Measurements from ENCODE around the gene ITGAE. TPM values are rescaled to one million over a fixed set of nuclear protein-coding genes. Genes with fewer than 3 reads are reported as not detected.
"Not testable (repeated sequence)": the region's sequence is repeated elsewhere in the genome, so short reads cannot be mapped to it uniquely, and the experiment has no call there.

ITGAE gene
- total RNA-seq, 4 donors from 2014 or later: 5.7 to 40.5 (median 26.9) TPM

DNA sequence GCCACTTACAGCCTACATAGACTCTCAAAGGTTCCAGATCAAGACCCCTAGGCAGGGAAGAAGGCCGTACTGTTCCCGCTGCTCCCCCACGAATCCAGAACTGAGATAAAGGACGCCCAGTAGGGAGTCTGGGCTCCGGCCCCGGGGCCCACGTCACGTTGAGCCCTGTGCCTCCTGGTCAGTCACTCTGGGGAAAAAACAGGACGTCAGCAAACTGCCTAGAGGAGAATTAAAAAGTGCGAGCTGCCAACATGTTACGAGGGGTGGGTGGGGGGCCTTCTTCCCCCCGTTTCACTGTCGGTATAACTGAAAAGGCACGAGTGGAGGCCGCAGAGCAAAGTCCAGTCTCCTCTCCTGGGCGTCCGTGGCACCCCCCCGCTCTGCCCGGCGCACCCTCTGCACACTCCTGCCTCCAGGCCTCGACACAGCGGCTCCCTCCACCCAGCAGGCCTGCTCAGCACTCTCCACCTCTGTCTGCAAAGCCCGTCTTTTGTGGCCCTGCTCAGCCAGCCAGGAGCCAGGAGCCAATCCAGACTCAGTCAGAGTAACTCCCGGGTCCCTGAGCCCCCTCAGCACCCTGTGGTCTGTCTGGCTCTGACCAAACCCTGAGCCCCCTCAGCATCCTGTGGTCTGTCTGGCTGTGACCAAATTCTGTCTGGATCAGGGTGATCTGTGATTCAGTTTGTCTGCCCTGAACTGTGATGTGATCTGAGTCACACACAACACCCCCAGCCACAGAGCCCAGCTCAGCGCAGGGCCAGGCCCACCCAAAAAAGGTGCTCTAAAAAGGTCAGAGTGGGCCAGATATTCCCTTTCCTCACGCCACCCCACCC is 6.2 kb downstream of the ITGAE start:
- no peaks in the 10 kb centered on the region for H3K27me3 ChIP-seq
- no peaks in the 10 kb centered on the region for H3K36me3 ChIP-seq
- H3K4me3 ChIP-seq: no peak overlapping the region
- intact Hi-C loops (cut with DNase I): no loop called here
- DNase-seq: no peak
- H3K9me3 ChIP-seq: no peaks in the 10 kb centered on the region
- peak overlapping the region in 1 of 4 donors; percentile 25 for H3K27ac ChIP-seq
- TF ChIP-seq, protein P1, sequence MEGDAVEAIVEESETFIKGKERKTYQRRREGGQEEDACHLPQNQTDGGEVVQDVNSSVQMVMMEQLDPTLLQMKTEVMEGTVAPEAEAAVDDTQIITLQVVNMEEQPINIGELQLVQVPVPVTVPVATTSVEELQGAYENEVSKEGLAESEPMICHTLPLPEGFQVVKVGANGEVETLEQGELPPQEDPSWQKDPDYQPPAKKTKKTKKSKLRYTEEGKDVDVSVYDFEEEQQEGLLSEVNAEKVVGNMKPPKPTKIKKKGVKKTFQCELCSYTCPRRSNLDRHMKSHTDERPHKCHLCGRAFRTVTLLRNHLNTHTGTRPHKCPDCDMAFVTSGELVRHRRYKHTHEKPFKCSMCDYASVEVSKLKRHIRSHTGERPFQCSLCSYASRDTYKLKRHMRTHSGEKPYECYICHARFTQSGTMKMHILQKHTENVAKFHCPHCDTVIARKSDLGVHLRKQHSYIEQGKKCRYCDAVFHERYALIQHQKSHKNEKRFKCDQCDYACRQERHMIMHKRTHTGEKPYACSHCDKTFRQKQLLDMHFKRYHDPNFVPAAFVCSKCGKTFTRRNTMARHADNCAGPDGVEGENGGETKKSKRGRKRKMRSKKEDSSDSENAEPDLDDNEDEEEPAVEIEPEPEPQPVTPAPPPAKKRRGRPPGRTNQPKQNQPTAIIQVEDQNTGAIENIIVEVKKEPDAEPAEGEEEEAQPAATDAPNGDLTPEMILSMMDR (IDR thresholded peaks at IDR 0.05): no peak
- no peak for TF ChIP-seq POLR2A (IDR thresholded peaks at IDR 0.05)
- H3K4me1 ChIP-seq: peaks cover 0 to 24% (median 12%) of the 10 kb centered on the region in 3 donors
- WGBS, 2 donors: 66 to 75% methylated on average over 12 to 19 of the region's 26 CpGs

DNA sequence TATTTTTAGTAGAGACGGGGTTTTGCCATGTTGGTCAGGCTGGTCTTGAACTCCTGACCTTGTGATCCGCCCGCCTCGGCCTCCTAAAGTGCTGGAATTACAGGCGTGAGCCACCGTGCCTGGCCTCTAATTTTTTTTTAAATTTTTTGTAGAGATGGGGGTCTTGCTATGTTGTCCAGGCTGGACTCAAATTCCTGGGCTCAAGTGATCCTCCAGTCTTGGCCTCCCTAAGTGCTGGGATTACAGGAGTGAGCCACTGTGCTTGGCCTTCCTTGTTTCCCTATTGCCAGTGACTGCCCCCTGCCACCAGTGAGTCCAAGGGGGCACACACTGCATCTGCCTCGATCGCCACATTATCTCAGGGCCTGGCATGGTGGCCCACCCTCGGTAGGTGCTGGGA is 6.8 kb downstream of the ITGAE start:
- H3K4me3 ChIP-seq; H3K9me3 ChIP-seq; H3K36me3 ChIP-seq; intact Hi-C loops (cut with DNase I); H3K27me3 ChIP-seq; DNase-seq; H3K27ac ChIP-seq: not testable (repeated sequence)
- WGBS, 2 donors: 93 to 97% methylated on average over 6 to 8 of the region's 9 CpGs
- H3K4me1 ChIP-seq: peaks cover 0 to 24% (median 12%) of the 10 kb centered on the region in 3 donors

DNA sequence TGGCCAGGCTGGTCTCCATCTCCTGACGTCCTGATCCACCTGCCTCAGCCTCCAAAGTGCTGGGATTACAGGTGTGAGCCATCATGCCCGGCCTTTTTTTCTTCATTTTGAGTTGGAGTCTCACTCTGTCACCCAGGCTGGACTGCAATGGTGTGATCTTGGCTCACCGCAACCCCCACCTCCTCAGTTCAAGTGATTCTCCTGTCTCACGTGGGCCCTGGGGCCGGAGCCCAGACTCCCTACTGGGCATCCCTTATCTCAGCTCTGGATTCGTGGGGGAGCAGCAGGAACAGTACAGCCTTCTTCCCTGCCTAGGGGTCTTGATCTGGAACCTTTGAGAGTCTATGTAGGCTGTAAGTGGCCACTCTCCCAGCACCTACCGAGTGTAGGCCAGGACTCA is 7.7 kb downstream of the ITGAE start:
- intact Hi-C loops (cut with DNase I): not testable (repeated sequence)

DNA sequence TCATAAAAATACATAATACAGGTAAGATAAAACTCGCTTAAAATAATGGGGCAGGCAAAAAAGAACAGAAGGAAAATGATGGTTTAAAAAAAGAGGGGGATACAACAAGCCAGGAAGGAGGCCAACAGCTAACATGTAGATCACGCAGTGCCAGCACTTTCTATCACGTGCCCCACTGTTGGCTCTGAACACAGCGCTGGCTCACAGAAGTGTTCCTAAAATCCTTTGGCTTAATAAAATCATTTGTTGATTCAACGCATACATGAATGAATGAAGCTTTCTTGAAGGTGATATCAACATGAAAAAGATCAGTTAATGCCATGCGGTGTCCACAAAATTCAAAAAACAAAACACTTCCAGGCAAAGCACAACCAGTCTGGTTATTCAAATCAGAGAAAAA is 8.5 kb downstream of the ITGAE start:
- intact Hi-C loops (cut with DNase I): no loop called here
- H3K9me3 ChIP-seq: no peaks in the 10 kb centered on the region
- peak overlapping the region in 1 of 4 donors; percentile 17 for H3K27ac ChIP-seq
- 20 to 42% methylated on average over 6 of the region's 6 CpGs for WGBS, 2 donors
- peaks cover 0 to 24% (median 12%) of the 10 kb centered on the region in 3 donors for H3K4me1 ChIP-seq
- no peaks in the 10 kb centered on the region for H3K36me3 ChIP-seq
- no peak for TF ChIP-seq POLR2A (IDR thresholded peaks at IDR 0.05)
- TF ChIP-seq, protein P1 (IDR thresholded peaks at IDR 0.05): no peak
- no peak overlapping the region for H3K4me3 ChIP-seq
- no peaks in the 10 kb centered on the region for H3K27me3 ChIP-seq
- DNase-seq: no peak

More for the DNA sequence above, 7.7 kb downstream of the ITGAE start:
- H3K27ac ChIP-seq, H3K36me3 ChIP-seq, H3K27me3 ChIP-seq, H3K9me3 ChIP-seq, DNase-seq, H3K4me3 ChIP-seq: not testable (repeated sequence)
- peaks cover 0 to 24% (median 12%) of the 10 kb centered on the region in 3 donors for H3K4me1 ChIP-seq
- 78 to 94% methylated on average over 6 to 7 of the region's 7 CpGs for WGBS, 2 donors

DNA sequence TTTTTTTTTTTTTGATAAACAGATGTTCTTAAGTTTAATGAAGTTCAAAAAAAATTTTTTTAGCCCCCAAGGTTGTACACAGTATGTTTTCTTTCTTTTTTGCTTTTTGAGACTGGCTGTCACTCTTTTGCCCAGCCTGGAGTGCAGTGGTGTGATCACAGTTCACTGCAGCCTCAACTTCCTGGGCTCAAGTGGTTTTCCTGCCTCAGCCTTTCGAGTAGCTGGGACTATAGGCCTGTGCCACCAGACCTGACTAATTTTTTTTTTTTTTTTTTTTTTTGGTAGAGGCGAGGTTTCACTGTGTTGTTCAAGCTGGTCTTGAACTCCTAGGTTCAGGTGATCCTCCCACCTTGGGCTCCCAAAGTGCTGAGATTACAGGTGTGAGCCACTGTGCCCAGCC is 12.8 kb downstream of the ITGAE start:
- intact Hi-C loops (cut with DNase I): no loop called here
- 44 to 53% methylated on average over 2 of the region's 2 CpGs for WGBS, 2 donors
- no peak for DNase-seq
- Histone ChIP-seq H3K27me3 (no peaks in the 10 kb centered on the region), H3K4me3 (no peak overlapping the region), H3K4me1 (peaks cover 0 to 20% (median 12%) of the 10 kb centered on the region in 3 donors), H3K36me3 (no peaks in the 10 kb centered on the region), H3K9me3 (no peaks in the 10 kb centered on the region), H3K27ac (no peak overlapping the region)
- TF ChIP-seq POLR2A (IDR thresholded peaks at IDR 0.05): no peak
- TF ChIP-seq, protein P1 (IDR thresholded peaks at IDR 0.05): no peak

DNA sequence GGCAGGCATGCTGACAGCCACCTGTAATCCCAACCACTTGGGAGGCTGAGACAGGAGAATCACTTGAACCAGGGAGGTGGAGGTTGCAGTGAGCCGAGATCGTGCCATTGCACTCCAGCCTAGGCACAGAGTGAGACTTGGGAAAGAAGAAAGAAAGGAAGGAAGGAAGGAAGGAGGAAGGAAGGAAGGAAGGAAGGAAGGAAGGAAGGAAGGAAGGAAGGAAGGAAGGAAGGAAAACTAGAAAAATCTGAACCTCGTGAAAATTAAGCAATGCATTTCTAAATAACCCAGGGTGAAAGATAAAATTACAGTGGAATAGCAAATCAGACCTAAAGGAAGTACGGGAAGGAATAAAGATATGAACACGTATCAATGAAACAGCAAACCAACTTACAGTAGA is 15.7 kb downstream of the ITGAE start:
- H3K9me3 ChIP-seq; intact Hi-C loops (cut with DNase I); H3K4me3 ChIP-seq; H3K27ac ChIP-seq; H3K36me3 ChIP-seq; H3K27me3 ChIP-seq; DNase-seq; H3K4me1 ChIP-seq: not testable (repeated sequence)
- 79 to 80% methylated on average over 5 of the region's 5 CpGs for WGBS, 2 donors
